Type B pancreatic cell (in vitro differentiated cells): ENCODE results near the gene SHB. TPM values are rescaled to one million over a fixed set of nuclear protein-coding genes. Genes with fewer than 3 reads are reported as not detected.
A peak's percentile ranks its signal among the peaks of the same experiment; 100 is the strongest.

Experiments used
- DNase-seq: peaks from one replicate; pipeline ENCODE4 v3.0.0; 2021; ENCODE audit warnings: mixed read lengths; ENCODE audit not compliant: unreplicated experiment; ENCODE audit errors: extremely low spot score
- H3K27ac Mint-ChIP-seq: 2 replicates; pipeline ENCODE4 v1.8.0; 2021; ENCODE audit warnings: mild to moderate bottlenecking, mixed read lengths
- H3K27me3 Mint-ChIP-seq: 2 replicates; pipeline ENCODE4 v1.8.0; 2021; ENCODE audit warnings: mixed read lengths
- H3K36me3 Mint-ChIP-seq: 2 replicates; pipeline ENCODE4 v1.8.0; 2021; ENCODE audit warnings: mixed read lengths
- H3K4me1 Mint-ChIP-seq: one replicate; pipeline ENCODE4 v1.8.0; 2021; ENCODE audit warnings: mixed read lengths; ENCODE audit not compliant: unreplicated experiment
- H3K4me3 Mint-ChIP-seq: 2 replicates; pipeline ENCODE4 v1.8.0; 2021; ENCODE audit warnings: mild to moderate bottlenecking, mixed read lengths
- H3K9me3 Mint-ChIP-seq: 2 replicates; pipeline ENCODE4 v1.8.0; 2021; ENCODE audit warnings: mixed read lengths
- total RNA-seq: library from RNA; stranded (reverse); gene quantifications from 2 replicates; pipeline ENCODE4 v1.2.1, GENCODE V29; 2021; ENCODE audit warnings: low replicate concordance
- TF ChIP-seq, protein P1 (sequence below): fragments of 200-600 bp; sonication (generic); conservative IDR thresholded peaks from 2 replicates; pipeline ENCODE4 v1.5.0; 2021; ENCODE audit warnings: antibody characterized with exemption, mild to moderate bottlenecking

The SHB gene
- total RNA-seq, 1 donor from 2014 or later = 14.4 TPM

DNA sequence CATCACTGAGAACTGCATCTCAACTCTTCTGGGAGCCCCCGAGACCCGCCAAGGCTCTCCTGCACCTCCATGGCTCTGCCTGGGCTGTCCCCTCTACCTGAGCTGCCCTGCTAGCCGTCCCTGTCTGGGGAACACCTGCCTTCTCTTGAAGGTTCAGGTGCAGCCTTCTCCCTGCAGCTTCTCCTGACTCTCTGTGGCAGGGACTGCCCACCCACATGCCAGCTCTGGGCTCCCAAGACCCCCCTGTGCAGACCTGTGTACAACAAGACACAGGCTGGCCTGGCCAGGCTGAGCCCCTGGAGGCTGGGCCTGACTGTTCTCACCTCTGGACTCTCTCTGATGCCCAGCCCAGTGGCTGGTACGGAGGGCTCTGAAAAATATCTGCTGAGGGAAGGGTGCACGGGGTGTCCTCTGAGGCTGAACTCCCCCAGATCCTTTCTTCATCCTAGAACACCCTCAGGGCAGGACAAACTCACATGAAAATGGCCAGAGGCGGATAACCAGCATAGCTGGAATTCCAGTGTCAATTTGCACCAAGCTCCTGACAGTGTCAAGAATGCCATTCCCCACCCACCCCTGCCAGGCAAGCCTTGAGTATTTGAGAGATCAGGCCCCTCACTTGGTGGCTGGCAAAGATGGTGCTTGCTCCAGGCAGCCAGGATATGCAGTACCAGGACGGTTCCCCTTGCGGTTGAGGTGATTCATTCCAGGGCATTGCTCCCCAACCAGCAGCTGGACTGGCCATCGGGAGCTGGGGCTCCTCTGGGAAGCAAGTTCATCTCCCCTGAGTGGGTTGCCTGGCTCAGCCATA, 124.2 kb downstream of the SHB start:
- no peak for DNase-seq
- Mint-ChIP-seq H3K9me3 (no peaks in the 10 kb centered on the region), H3K4me1 (peaks cover 33% of the 10 kb centered on the region), H3K27me3 (no peaks in the 10 kb centered on the region), H3K27ac (peak overlapping the region; percentile 86), H3K4me3 (peak overlapping the region; percentile 39), H3K36me3 (peaks cover 9% of the 10 kb centered on the region)
- TF ChIP-seq, protein P1, sequence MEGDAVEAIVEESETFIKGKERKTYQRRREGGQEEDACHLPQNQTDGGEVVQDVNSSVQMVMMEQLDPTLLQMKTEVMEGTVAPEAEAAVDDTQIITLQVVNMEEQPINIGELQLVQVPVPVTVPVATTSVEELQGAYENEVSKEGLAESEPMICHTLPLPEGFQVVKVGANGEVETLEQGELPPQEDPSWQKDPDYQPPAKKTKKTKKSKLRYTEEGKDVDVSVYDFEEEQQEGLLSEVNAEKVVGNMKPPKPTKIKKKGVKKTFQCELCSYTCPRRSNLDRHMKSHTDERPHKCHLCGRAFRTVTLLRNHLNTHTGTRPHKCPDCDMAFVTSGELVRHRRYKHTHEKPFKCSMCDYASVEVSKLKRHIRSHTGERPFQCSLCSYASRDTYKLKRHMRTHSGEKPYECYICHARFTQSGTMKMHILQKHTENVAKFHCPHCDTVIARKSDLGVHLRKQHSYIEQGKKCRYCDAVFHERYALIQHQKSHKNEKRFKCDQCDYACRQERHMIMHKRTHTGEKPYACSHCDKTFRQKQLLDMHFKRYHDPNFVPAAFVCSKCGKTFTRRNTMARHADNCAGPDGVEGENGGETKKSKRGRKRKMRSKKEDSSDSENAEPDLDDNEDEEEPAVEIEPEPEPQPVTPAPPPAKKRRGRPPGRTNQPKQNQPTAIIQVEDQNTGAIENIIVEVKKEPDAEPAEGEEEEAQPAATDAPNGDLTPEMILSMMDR = no peak

DNA sequence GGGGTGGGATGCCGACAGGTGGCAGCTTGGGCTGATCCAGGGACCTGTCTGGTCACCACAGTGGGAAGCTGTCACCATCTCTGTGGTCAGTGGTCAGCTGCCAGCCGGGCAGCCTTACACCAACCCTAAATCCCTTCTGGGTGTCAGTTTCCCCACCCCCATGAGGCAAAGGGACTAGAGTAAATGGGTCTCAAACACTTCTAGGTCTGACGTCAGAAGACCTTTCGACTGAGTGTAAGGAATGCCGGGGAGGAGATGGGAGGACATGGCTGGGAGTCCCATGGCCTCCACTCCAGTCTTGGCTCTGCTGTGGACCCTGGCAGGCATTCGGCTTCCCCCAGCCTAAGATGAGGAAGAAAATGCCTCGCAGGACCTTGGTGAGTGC, 124.8 kb downstream of the SHB start:
- Mint-ChIP-seq H3K4me1 (peaks cover 33% of the 10 kb centered on the region), H3K27me3 (no peaks in the 10 kb centered on the region), H3K4me3 (no peak overlapping the region), H3K27ac (peak overlapping the region; percentile 88), H3K9me3 (no peaks in the 10 kb centered on the region), H3K36me3 (peaks cover 9% of the 10 kb centered on the region)
- TF ChIP-seq, protein P1 = no peak
- DNase-seq = no peak

DNA sequence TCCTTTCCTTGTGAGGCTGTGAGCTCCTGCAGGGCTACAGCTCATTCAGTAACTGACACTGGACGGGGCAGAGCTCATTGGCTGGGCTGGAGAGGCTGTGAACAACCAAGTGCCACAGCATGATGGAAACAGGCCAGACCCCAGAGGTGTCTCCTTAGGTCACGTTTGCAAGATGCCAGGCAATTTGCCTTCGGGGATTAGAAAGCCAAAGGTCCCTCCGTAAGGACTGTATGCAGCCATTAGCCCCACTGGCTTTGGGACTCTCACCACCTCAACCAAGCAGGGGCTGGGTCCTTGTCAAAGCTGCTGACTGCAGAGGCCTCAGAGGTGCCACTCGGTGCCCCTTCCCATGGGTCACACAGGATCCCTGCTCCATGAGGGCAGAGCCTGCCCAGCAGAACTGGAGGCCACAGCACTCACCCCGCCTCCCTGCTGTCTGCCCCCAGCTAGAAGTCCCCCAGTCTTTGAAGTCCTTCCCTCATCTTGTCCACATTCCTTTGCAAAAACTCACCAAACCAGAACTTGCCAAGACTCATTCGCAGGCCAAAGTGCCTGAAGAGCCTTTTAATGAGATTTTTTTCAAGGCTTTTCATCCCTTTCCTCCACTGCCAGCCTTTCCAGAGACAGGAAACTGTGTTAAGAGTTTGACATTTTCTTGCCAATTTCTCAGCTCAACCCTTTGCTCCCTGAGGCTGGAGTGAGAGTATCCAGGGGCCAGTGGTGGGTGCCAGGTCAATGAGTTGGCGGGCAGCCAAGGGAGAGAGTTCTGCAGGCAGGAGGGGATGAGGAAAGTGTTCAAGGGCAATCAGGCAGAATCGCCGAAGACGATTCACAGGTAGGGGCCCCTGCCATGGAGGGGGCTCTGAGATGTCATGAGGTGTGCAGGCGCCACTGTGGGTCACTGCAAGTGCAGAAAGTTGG, 125.4 kb downstream of the SHB start:
- Mint-ChIP-seq H3K4me3 (peak overlapping the region; percentile 73), H3K27me3 (no peaks in the 10 kb centered on the region), H3K36me3 (peaks cover 9% of the 10 kb centered on the region), H3K4me1 (peaks cover 39% of the 10 kb centered on the region), H3K27ac (peak overlapping the region; percentile 88), H3K9me3 (no peaks in the 10 kb centered on the region)
- no peak for DNase-seq
- TF ChIP-seq, protein P1 = no peak

DNA sequence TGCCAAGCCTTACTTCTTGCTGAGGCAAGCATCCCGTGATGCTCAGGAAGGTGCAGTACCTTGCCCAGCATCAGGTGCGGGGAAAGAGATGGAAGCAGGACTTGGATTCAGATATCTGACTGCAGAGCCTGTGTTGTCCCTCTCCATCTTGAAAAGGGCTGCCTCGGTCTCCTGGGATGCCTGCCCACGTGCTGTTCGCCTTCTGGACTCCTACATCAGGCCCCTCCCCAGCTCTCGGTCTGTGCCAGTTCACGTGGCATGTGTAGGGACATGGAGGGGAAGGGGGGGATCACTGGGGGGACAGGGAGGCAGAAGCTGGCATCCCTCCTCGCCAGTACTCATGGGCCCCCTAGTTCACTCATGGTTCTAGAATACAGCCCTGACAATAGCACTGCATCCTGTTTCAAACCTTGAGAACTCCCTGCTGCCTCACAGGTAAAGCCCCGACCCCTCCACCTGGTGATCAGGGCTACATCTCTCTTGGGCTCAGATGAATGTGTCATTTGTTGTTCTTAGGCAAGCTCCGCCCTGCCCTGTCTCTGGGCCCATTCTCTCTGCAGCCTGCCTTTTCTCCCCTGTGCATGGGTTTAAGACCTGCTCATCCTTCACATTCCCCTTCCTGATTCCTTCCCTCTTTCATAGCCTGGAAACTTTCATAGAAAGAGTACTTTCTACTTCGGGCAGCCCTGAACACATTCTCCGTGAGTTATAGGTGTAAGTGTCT, 126.2 kb downstream of the SHB start:
- Mint-ChIP-seq H3K27me3 (no peaks in the 10 kb centered on the region), H3K9me3 (no peaks in the 10 kb centered on the region), H3K4me1 (peaks cover 47% of the 10 kb centered on the region), H3K36me3 (peaks cover 9% of the 10 kb centered on the region), H3K4me3 (peak overlapping the region; percentile 45), H3K27ac (peak overlapping the region; percentile 84)
- no peak for DNase-seq
- TF ChIP-seq, protein P1 = no peak

DNA sequence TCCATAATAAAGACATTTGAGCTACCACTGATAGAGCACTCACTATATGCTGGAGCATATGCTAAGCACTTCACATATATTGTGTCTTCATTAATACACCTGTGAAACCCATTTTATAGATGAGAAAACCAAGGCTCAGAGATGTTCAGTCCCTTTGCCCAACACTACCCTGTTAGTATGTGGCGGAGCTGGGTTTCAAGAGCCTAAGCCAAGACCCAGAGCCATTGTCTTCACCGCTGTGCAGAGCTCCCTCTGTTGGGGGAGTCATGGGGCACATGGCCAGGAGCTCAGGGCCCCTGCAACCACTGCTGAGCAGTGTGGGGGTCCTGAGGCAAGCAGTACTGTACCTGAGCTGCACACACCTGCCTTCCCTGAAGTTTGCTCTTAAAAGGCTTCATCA, 127.8 kb downstream of the SHB start:
- Mint-ChIP-seq H3K4me1 (peaks cover 48% of the 10 kb centered on the region), H3K4me3 (no peak overlapping the region), H3K27ac (no peak overlapping the region), H3K36me3 (peaks cover 4% of the 10 kb centered on the region), H3K9me3 (no peaks in the 10 kb centered on the region), H3K27me3 (no peaks in the 10 kb centered on the region)
- TF ChIP-seq, protein P1 = no peak
- no peak for DNase-seq
